Stimulated activated CD8-positive, alpha-beta memory T cell treated with anti-CD3 and anti-CD28 coated beads, Interleukin-12 subunit alpha, Interleukin-12 subunit beta, amount 100 ng/mL, for 1 hour (primary cell): ENCODE measurements around the gene ICAM5.
"Not testable (repeated sequence)": the region's sequence is repeated elsewhere in the genome, so short reads cannot be mapped to it uniquely, and the experiment has no call there.

Experiments
- DNase-seq: peaks from one replicate; pipeline ENCODE4 v3.0.0-alpha.2; 2020; ENCODE audit warnings: low read depth

ICAM5 gene

DNA sequence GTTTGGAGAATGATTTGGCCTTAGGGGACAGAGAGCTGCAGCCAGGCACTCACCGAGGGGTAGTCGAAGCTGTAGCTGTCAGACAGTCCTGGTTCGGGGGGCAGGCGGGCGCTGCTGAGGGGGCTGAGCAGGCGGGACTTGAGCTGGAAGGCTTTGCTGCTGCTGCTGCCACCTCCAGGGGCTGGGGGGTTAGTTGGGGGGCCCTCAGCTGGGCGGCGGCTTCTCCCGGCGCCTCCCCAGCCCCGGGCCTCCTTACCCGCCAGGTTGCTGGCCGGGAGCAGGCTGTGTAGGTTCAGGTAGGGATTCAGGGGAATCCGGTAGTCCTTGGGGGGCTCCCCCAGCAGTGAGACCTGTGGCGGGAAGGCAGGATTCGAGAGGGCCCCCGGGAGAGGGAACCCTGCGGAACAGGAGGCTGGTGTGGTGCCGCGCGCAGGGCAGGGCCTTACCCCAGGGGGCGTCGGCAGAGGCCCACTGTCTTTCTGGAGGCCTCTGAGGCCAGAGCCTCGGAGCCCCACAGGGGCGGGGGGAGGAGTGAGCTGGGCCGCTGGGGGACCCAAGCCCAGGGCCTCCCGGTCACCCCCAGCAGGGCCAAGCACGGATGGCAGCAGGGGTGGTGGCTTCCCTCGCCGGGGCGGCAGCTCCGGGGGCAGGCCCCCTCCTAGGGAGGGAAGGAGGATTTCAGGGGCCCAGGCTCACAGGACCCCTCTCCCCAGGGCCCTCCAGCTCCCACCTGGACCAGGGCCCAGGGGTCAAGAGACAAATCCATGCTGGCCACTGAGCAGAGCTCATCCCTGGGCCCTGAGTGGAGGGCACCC lies 31.1 kb downstream of the ICAM5 start:
- DNase-seq: no peak

GRCh38 chr19:10321417-10321797 lies 31.7 kb downstream of the ICAM5 start:
- DNase-seq: no peak

DNA sequence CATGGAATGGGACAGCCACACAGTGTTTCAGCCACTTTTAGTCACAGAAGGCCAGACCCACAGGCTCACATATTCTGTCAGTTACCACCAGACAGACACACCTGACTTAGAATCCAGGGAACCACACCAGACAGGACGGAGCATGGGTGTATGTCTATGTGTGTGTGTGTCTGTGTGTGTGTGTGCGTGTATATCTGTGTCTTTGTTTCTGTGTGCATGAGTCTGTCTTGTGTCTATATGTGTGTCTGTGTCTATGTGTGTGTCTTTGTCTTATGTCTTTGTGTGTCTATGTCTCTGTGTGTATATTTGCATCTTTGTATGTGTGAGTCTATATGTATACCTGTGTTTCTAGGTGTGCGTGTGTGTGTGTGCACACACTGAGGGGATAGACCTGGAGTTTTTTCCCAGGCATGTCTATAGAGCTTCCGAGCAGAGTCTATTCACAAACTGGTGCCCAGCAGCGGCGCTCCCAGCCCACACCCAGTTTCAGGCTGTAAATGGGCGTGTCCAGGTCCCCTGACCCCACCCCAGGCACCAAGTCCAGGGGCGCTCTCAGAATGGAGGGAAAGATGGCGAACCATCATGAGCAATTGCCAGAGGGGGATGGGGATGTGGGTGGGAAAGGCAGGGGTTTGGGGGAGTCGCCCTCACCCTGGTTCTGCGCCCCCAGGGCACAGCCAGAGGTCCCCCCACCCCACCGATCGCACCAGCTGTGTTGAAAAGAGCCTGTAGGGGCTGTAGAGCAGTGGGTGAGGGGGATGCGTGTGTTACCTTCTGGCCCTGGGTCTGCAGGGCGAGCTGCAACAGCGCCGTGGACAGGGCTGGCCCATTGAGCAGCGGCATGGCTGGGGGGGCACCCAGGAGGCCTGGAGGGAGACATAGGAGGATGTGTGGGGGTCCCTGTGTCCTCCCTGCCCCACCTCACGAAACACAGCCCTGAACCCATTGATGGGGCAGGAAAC lies 32.4 kb downstream of the ICAM5 start:
- no peak for DNase-seq

GRCh38 chr19:10325732-10326131 lies 36.0 kb downstream of the ICAM5 start:
- no peak for DNase-seq

GRCh38 chr19:10327793-10328192 lies 38.0 kb downstream of the ICAM5 start:
- DNase-seq: no peak

GRCh38 chr19:10328558-10329429 lies 39.0 kb downstream of the ICAM5 start:
- no peak for DNase-seq

DNA sequence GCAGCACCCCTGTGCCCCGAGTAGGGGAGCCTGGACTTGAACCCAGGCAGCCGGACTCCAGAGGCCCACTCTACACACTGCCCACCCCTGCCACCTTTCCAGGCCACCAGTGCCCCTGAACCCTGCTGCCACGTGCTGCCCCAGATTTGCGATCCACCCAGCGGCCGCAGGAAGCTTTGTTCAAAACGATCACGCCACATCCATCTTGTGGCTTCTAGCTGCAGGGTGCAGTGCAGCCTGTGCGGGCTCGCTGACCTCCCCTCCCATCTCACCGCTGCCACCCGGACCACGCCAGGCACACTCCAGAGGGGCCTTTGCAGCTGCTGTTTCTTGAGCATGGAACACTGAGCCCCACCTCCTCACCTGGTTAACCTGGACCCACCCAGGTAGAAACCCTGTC lies 39.8 kb downstream of the ICAM5 start:
- DNase-seq: no peak

DNA sequence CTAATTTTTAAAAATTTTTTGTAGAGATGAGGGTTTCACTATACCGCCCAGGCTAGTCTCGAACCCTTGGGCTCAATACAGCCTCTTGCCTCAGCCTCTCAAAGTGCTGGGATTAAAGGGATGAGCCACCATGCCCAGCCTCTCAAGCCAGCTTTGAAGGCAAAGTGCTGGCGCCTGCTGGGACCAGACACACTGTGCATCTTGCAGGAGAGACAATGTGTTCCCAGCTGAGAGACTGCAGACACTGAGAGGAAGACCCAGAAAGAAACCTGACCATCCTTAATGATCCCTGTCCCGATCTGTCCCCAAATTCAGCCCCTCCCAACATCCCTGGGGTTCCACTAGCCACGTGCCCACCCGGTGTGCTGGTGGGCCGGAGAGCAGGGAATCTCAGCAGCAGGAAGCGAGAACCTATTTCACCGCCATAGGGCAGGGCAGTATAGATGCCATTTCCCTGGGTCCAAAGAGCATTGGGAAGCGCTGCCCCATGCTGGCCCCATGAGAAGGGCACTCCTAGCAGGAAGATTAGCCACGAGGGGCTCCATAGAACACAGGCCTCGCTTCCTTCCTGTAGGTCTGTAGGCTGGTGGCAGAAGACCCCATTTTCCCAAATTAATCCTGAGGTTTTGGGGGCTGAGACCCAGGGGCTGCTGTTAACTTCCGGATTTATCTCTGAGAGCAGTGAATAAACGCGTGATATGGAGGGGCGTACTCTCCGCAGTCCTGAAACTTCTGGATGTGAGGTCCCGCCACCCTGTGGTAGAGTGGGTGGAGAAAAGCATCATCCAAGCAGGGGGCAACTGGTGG lies 42.6 kb downstream of the ICAM5 start:
- DNase-seq: no peak

DNA sequence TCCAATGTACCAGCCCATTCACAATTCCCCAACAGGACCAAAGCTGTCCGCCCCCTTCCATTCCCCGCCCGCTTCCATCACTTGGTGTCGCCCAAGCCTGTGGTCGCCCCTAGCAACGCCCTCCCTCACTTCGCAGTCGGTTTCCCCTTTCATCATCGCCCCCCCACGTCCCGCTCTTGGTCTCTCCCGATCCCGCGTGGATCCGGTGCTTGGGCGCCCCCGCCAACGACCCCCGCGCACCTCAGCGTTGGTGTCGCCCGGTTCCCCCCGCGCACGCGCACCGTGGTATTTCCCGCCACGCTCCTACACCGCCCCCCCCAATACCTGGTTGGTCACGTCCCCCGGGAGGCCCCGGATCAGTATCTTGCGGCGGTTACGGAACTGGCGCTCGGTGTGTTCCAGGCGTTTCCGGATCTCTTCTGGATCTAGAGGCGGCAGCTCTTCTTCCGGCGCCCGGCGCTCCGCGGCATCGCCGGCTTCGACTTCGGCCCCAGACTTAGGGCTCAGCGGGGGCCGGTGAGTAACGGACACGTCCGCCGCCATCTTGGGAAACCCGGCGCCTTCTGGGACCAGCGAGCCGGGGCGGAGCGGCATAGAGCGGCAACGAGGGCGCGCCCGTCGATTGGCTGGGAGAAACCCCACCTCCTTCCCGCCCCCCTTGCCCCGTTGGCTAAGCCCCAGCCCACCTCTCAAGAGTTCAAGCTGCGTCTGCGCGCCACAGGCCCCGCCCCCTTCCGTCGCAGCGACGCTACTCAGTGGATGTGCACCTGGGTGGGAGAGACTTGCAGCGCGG lies 43.4 kb downstream of the ICAM5 start, which contains the start of gene RAVER1:
Gene RAVER1 (minus strand): TSS at position 565 of the 793 bp plus-strand sequence. CDS start 22 bp downstream, at position 543.
- peak; percentile 94 for DNase-seq

DNA sequence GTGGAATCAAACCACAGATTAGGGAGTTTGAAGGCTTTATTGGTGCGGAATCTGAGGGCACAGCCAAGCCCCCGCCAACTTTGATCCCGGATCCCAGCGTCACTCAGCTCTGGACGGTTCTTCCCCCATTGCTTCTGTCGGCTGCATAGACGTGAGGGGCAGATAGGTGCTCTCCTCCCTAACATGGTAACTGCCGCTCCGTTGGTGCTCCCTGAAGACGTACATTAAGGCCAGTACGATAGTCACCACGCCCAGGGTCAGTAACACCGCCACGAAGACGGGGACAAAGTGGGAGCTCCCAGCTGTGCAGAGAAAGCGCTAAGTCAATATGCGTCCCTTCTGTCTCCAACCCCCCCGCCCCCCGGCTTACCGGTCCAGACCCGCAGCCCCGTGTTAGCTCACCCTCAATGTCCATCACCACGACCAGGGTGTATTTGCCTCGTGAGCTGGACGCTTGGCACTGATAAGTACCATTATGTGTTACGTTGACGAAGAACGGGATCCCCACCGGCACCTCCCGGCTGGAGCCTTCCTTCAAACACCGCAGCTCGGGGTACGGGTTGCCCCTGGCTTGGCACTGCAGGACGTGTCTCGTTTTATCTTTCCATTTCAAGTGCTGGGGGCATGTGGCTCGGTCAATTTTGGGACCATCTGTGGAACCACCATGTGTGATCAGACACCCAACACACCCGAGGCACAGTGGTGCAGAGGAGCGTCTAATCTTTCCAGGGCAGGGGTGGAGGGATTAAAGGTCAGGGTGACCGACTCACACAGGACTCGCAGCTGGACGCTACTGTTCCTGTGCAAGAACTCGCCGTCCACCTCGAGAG lies 44.2 kb downstream of the ICAM5 start:
- DNase-seq: no peak

DNA sequence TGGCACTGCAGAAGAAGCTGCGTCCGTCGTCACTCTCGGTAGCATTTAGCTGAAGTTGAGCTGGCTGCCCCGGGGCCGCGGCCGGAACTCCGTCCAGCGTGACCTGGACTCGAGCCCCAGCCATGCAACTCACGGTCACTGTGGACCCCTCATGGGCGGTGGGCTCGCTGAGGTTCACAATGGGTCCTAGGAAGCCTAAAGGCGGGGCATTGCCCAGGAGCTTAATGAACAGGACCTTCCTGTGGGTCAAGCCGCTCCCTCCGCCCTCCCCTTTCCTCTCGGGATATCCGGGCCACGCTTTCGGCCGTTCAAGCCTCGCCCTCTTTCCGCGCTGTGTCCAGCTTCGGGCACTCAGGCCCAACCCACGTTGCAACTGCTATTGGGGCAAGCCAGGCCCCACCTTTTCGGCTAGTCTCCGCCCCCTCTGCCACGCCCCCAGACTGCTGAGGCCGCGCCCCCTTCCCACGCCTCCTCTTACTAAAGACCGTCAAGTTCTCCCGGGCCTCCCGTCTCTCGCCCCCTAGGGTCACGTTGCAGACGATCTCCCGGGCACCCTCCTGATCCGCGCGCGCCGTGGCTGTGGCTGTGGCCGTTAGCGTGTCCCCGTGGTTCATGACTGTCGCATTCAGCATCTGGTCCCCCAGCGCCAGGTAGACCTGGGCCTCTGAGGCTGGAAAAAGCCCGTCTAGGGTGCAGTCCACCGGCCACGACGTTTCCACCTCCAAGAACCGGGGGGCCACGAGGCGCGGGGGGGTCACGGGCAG lies 45.0 kb downstream of the ICAM5 start:
- DNase-seq: no peak

DNA sequence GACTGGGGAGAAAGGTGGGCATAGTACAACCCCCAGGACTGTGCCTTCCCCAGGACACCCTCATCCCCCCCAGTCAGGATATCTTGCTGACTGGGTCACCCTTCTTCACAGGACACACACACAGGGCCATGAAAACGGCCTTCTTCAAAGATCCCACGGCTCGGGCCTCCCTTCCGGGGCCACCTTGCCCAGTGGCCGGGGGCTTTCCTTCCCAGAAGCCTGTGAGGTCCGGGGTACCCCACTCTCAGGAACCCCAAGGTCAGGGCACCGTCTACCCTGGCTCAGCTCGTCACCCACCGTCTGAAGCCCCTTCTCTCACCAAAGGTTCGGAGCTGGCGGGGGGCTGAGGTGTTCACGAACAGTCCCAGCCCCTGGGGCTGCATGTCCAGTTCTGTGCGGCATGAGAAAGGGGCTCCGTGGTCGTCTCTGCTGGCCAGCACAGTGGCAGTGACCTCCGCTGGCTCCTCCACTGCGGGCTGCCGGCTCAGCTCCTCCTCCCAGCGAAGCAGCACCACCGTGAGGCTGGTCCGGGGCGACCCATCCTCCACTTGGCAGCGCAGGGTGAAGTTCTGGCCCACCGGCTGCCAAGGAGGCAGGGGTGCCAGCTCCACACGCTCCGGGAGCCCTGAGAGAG lies 45.7 kb downstream of the ICAM5 start:
- no peak for DNase-seq

DNA sequence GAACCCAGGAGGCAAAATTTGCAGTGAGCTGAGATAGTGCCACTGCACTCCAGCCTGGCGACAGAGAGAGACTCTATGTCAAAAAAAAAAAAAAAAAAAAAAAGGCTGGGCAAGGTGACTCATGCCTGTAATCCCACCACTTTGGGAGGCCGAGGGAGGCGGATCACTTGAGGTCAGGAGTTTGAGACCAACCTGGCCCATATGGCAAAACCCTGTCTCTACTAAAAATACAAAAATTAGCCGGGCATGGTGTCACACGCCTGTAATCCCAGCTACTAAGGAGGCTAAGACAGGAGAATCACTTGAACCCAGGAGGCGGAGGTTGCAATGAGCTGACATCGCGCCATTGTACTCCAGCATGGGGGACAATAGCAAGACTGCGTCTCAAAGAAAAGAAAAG lies 47.0 kb downstream of the ICAM5 start:
- not testable (repeated sequence) for DNase-seq

GRCh38 chr19:10338940-10339339 lies 49.2 kb downstream of the ICAM5 start:
- no peak for DNase-seq

DNA sequence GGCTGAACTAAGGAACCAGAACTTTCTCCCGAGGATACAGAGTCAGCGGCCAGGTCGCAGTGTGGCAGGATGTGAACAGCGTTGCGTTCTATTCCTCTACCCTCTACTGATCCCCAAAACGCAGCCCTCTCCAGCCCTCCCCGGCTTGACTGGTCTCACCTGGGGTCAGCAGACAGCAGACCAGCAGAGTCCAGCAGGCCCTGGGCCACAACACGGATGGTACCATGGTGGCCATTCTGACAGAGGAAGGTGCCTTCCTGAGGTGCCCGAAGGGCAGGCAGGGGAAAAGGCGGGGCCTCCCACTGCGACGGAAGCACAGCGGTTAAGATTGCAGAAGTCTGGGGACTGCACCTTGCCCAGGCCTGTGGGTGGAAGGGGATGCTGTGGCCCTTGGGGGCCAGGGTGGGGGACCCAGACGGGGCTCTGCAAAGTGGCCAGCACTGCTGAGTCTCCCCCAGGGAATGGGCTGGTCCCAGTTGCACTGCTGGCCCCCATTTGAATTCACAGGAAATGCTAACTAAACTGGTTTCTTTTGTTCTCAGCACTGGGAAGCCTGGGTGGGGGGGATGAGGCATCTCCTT lies 49.7 kb downstream of the ICAM5 start, which contains the start of gene ICAM3:
Gene ICAM3 (minus strand): TSS at position 245 of the 581 bp plus-strand sequence. CDS start 10 bp downstream, at position 235.
- DNase-seq: peak; percentile 43

GRCh38 chr19:10339977-10340376 lies 50.2 kb downstream of the ICAM5 start:
- DNase-seq: no peak

GRCh38 chr19:10343495-10343894 lies 53.7 kb downstream of the ICAM5 start:
- DNase-seq: no peak

DNA sequence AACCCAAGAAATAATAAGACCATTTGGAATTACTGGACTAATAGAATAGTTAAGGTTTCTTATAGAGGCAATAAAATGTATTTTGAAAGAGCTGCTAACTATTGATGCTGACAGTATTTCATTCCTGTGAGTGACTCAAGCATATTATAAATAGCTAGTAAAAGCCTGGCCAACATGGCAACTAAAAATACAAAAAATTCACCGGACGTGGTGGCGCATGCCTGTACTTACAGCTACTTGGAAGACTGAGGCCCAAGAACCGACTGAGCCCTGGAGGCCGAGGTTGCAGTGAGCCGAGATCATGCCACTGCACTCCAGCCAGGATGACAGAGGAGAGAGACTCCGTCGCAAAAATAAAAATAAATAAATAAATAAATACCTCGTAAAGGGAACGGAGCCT lies 55.0 kb downstream of the ICAM5 start:
- no peak for DNase-seq
